Fibroblast of skin of left quadriceps (primary cell): ENCODE data around the gene RTP3.
"Not testable (repeated sequence)": the region's sequence is repeated elsewhere in the genome, so short reads cannot be mapped to it uniquely, and the experiment has no call there.

ENCODE experiments used
- DNase-seq, 2 experiments: peaks; one replicate each; pipeline ENCODE4 v3.0.0-alpha.2; 2013; ENCODE audit warnings: low read depth in 2 of 2

RTP3 gene

GRCh38 chr3:46519952-46520351, 22.2 kb downstream of the RTP3 start:
- no peak for DNase-seq

- no peak for DNase-seq
Measured at GRCh38 chr3:46520531-46520930, 22.8 kb downstream of the RTP3 start.

DNA sequence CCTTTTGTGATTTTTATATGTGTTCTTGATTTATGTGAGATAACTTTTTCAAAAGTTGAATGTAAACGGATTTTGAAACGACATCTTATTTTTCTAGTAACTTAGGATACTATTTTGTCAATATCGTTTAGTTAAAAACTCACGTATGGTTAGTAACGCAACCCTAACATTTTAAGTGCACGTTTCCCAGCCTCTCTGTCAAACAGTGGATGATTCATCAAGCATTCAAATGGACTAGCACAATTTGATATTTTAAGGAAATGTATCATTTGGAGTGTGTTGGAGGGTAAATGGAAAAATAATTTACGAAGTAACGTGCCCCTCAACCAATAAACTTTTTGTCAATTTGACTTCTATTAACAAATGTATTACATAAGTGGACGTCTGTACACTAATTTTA, 23.3 kb downstream of the RTP3 start:
- no peak for DNase-seq

GRCh38 chr3:46522201-46522600, 24.4 kb downstream of the RTP3 start:
- DNase-seq, result not testable (repeated sequence)

DNA sequence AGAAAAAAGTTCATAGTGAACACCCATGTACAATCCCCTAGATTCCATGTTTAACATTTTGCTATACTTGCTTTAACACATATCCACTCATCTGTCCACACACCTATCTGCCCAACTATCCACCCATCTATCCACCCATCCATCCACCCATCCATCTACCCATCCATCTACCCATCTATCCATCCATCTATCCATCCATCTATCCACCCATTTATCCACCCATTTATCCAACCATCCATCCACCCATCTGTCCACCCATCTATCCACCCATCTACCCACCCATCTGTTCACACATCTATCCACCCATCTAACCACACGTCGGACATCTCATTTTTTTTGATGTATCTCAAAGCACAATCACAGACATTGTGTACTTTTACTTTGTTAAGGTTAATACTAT, 25.8 kb downstream of the RTP3 start:
- no peak for DNase-seq

GRCh38 chr3:46524008-46524407, 26.2 kb downstream of the RTP3 start:
- no peak for DNase-seq

DNA sequence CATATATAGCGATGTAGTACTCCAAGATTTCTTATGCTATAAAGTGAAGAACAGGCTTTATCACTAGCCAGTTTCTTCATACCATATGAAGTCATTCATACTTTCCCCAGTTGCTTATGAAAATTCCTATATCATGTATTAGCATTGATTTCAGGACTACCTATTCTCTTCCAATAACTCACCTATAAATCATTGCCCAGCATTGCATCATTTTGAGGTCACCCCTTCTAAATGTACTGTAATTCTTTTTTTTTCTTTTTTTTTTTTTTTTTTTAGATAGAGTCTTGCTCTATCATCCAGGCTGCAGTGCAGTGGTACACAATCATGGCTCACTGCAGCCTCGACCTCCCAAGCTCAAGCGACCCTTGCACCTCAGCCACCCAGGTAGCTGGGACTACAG, 27.1 kb downstream of the RTP3 start:
- DNase-seq, result no peak

- no peak for DNase-seq
Measured at GRCh38 chr3:46527239-46527638, 29.5 kb downstream of the RTP3 start.

- DNase-seq, result no peak
Measured at GRCh38 chr3:46533091-46533490, 35.3 kb downstream of the RTP3 start.

- DNase-seq, result no peak
Measured at GRCh38 chr3:46535746-46536145, 38.0 kb downstream of the RTP3 start.

DNA sequence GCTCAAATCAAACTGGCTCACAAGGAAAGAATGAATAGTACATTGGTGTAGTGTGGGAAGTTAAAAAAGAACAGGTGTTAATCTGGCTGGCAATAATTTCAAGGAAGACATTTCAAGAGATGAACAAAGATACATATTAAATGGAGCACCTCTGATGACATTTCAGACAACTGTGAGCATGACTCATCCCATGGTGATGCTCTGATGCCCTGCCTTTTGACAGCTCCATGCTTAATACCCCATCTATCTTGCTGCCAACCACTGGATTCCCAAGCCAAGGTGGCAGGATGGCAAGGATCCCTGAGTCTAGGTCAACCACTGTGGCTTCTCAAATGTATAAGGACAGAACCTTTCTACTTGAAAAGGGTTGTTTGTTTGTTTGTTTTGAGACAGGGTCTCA, 39.0 kb downstream of the RTP3 start:
- DNase-seq, result no peak

GRCh38 chr3:46537316-46537715, 39.5 kb downstream of the RTP3 start:
- no peak for DNase-seq

DNA sequence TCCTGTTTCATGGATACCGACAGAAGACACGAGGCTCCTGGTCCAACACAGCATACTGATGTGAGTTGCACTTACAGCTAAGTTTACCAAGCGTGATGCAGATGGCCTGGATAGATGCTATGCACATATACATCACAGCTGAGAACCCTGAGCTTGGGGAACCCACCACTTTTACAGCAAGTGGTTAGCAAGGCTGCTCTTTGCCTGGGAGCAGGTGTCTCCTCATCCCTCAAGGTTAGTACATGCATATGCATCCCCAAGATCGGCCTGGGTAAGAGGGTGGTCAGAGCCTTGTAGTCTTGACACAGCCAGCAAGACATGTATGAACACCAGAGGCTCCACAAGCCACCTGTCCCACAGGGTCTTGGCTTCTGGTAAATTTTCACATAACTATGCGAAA, 40.0 kb downstream of the RTP3 start:
- DNase-seq, result no peak

DNA sequence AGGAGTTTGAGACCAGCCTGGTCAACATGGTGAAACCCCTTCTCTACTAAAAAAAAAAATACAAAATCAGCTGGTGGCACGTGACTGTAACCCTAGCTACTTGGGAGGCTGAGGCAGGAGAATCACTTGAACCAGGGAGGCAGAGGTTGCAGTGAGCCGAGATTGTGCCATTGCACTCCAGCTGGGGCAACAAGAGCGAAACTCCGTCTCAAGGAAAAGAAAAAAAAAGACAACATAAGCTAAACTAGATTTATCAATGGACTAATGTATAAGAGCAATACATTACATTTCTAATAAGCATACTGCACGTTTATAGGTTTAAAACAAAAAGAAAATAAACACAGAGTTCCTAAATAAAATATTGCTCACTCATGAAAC, 40.6 kb downstream of the RTP3 start:
- not testable (repeated sequence) for DNase-seq

GRCh38 chr3:46538803-46539442, 41.1 kb downstream of the RTP3 start:
- DNase-seq, result peak in 1 of 2 experiments; percentile 20

DNA sequence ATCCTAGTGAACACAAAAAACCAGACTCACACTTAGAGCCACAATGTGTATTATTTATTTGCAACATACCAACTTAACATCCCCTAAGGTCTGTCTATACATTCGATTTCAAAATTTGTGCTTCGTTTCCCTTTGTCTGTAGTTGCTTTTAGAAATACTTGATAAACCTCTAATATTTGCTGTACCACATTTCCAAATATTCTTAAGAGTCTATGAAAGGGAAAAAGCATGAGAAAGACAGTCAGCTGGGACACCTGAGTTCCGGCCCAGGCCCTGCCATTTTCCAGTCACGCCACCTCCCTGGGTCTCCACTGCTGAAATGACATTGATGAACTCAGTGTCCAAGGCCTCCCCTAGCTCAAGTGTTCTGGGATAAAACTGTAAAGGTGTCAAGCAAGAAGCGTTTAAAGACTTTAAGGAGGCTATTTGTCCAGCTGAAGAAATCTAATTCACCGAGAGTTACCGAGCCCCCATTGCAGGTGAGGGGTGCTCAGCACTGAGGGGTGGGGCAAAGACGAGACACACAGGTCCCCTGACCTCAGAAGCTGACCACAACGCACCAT, 41.7 kb downstream of the RTP3 start:
- DNase-seq, result no peak

GRCh38 chr3:46540550-46540949, 42.8 kb downstream of the RTP3 start:
- DNase-seq, result no peak

DNA sequence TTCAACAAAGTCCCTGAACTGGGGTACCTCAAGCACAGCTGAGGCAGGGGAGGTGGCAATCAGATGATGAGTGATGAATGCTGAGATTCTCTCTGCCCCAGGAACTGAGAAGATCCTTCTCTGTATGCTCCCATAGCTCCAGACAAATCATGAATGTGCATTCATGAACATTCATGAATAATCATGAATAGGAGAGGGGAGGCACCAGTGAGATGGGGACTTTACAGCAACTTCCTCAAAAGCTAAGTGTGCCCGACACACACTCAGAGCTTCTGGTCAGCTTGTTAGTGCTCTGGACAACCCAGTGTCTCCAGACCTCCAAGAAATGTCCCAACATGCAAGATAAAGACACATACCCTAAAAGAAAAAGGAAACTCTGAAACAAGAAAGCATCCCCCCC, 44.1 kb downstream of the RTP3 start:
- no peak for DNase-seq

DNA sequence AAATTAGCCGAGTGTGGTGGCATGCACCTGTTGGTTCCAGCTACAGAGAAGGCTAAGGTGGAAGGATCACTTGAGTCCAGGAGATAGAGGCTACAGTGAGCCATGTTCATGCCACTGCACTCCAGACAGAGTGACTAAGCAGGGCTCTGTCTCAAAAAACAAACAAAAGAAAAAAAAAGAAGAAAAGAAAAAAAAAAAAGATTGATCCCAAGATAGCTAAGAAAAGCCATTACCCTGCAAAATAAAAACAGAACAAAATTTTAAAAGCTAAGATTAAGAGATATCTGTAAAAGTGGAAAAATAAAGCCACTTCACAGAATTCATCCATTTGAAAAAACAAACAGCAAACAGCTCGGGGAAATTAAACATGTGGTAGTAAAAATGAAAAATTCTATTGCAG, 44.6 kb downstream of the RTP3 start:
- DNase-seq, result no peak

GRCh38 chr3:46542801-46543201, 45.0 kb downstream of the RTP3 start:
- no peak for DNase-seq

- no peak for DNase-seq
Measured at GRCh38 chr3:46544771-46545503, 47.2 kb downstream of the RTP3 start.

DNA sequence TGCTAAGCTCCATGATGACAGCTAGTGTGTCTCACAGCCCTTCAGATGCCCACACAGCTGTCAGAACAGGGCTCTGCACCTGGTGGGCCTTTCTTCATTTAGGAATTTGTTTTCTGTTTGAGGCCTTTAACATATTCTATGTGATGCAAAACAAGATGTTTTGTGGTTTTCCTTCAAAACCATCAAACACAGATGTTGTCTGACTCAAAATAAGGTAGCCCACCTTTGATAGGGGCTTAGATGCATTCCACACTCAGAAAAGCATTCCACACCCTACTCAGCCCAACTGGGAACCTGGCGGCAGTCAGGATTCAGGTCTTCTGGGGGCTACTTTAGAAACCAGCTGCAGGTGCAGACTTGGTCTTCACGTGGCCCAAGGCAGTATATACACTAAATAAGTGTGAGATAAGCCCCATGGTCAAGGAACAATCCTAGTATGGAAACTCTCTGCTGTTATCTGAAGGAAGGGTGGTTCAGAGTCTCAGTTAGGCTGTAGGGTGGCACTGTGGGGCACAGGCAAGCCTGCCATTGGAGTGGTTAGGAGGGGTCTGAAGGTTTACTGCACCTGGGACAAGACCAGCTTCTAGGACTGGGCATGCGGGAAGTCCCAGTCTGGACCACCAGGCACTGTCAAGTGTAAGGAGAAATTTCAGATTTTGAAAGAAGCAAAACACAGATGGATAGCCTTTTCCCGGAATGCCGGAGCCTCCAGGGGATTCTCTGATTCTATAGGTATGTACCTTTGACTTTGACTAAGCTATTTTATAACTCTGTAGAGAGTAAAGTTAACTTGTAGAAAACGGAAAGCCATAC, 48.2 kb downstream of the RTP3 start:
- DNase-seq, result no peak
